GM13977 (cell line): ENCODE results near the gene LPAR1.

ENCODE experiments used
- DNase-seq: peaks from one replicate; pipeline ENCODE4 v3.0.0; 2012; ENCODE audit warnings: low spot score
- CTCF ChIP-seq: IDR thresholded peaks from 2 replicates; pipeline ENCODE4 v1.5.1; 2012; ENCODE audit warnings: mild to moderate bottlenecking, control low read depth; ENCODE audit not compliant: insufficient read depth; ENCODE audit errors: extremely low read depth, missing control alignments
- in situ Hi-C: fragments of 300-500 bp; cut with MboI; formaldehyde crosslinking; loops from one replicate; pipeline ENCODE4 v1.12.0; 2022; ENCODE audit warnings: low sequenced_read_pairs, low pct_unique_long_range_greater_than_20kb, mixed read lengths, inconsistent platforms; ENCODE audit not compliant: unreplicated experiment

Gene LPAR1

DNA sequence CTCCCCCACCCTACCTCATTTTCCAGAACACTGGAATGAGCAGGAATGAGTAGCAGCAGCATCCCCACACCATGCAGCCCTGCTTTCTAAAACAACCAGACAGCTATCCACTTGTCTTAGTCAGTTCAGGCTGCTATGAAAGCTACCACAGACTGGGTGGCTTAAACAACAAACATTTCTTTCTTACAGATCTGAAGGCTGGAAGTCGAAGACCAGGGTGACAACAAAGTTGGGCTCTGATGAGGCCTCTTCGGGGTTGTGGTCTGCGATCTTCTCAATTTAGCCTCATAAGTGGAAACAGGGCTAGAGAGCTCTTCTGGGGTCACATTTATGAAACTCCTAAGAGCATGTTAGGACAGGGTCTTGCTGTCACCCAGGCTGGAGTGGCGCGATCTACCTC is 38.9 kb downstream of the LPAR1 start:
- in situ Hi-C loops, result no loop called here

DNA sequence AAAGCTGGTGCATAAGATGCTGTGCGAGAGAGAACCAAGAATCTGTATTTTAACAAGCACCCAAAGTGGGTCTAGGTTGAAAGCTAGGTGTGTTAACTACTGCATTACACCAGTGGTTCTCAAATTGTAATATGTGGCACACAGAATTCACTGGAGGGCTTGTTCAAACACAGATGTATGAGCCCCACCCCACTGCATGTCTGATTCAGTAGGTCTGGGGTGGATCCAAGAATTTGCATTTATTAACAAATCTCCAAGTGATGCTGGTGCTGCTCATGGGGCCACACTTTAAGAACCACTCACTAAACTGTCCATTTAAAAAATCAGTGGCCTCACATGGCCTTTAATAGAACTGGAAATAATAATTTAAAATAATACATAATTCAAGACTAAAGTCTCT is 40.4 kb downstream of the LPAR1 start:
- TF ChIP-seq CTCF, result no peak
- in situ Hi-C loops, result no loop called here
- DNase-seq, result no peak

More for the DNA sequence above, 38.9 kb downstream of the LPAR1 start:
- no peak for DNase-seq
- no peak for TF ChIP-seq CTCF

DNA sequence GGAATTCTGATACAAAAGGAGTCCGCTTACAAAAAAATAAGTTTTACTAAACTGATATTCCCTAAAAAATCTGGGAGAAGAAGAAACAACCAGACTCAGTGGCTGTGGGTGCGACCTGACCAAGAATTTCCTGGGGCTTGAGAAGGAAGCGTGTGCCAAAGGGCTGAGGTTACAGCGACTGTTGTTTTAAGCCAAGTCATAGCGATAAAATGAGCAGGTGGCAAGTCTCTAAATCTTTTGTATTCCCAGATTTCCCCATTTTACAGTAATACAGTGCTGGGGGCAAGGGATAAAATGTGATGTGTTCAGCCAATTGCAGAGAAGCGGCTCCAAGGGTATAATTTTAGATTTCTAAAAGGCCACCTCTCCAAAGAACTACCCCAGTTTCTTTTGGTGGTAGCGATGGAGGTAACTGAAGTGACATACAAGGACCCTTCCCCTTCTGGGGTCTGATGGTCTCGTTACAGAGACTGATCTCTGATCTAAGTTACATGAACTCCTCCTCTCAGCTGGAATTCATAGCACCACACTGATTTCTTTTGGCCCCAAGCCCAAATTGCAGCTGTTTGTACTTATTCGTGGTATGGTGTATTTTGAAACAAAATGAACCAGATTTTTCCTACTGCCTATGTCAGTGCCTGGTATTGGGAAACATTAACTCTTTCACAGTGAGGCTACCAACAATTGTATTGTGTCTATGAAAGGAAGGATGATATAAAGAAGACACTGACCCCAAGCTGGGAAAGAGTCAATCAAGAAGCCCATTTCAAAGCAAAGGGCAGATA is 41.6 kb downstream of the LPAR1 start:
- DNase-seq, result no peak
- TF ChIP-seq CTCF, result no peak
- in situ Hi-C loops, result no loop called here

- no peak for DNase-seq
- TF ChIP-seq CTCF, result no peak
- in situ Hi-C loops, result no loop called here
These were observed 42.6 kb downstream of the LPAR1 start for GRCh38 chr9:110995420-110996340.

DNA sequence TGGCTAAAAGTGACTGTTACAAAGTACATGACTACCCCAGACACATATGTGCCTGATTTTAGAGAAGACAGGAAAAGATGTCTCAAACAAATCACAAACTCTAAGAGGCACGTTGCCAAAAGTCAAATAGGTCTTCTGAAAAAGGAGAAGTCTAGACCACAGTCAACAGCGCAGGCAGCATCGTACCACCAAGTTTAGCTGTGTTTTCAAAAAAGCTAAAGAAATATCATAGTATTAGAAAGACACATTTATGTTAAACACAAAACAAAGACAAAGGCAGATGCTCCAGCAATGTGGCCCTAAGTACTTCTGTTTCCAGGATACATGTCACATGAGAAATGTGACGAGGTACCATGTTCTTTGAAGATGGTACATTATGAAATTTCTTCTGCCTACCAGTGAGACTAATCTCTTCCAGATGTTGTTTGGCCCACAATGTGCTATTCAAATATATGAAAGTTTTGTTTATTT is 43.5 kb downstream of the LPAR1 start:
- TF ChIP-seq CTCF, result no peak
- DNase-seq, result no peak
- in situ Hi-C loops, result no loop called here

DNA sequence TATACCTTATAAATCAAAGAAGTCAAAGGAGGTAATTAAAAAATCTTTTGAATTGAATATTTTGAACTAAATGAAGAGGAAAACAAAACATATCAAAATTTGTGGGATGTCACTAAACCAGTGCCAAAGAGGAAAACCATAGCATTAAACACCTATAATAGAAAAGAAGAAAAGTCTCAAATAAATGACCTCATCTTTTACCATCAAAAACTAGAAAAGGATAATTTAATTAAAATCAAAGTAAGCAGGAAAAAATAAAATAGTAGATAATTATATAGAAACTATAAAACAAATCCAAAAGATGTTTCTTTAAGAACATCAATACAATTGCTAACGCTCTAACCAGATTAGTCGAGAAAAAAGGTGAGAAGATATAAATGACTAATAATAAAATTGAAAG is 47.8 kb downstream of the LPAR1 start:
- in situ Hi-C loops, result no loop called here
- no peak for TF ChIP-seq CTCF
- no peak for DNase-seq
